ENCODE results near the gene INSC. TPM values are rescaled to one million over a fixed set of nuclear protein-coding genes. Genes with fewer than 3 reads are reported as not detected.

The INSC gene
- total and polyA plus RNA-seq, 9 of the 15 experiments (the other 6 are each of a cell fraction or from before 2014, with no cell fraction given) = not detected

DNA sequence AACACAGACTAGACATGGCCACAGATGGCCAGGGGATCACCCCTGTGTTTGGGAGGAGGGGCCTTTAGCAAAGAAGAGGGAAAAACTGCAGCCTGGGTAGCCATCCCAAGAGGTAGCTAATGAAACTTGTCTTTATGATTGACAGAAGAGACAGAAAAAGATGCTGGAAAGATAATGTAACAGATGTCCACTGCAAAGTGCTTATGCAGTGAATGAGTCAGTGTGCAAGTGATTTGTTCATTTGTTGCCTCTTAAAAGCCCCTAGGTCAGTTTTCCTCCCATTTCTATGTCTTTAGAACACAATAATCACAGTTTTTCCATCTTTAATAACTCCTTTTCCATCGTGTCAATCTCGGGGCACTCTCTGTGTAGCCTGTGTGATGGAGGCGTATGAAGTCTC lies 57.2 kb downstream of the INSC start:
- no peaks in the 10 kb centered on the region for H3K9me3 ChIP-seq (replicated peaks; ENCODE audit: control insufficient read depth, insufficient read depth, low read depth, low read length)
- no peaks in the 10 kb centered on the region; a peak in 1 of 5 replicates for H3K4me1 ChIP-seq (replicated peaks in 1 of 2; ENCODE audit: control insufficient read depth in 2 of 2, insufficient read depth in 2 of 2, low read length in 2 of 2)
- no peaks in the 10 kb centered on the region for H3K79me2 ChIP-seq (ENCODE audit: control insufficient read depth, insufficient read depth, low read length)
- H3K36me3 ChIP-seq (ENCODE audit: control insufficient read depth, insufficient read depth, low read length) = no peaks in the 10 kb centered on the region
- TF ChIP-seq HNRNPL (IDR thresholded peaks at IDR 0.05; ENCODE audit: low read depth, low read length) = no peak
- TF ChIP-seq, protein P1, sequence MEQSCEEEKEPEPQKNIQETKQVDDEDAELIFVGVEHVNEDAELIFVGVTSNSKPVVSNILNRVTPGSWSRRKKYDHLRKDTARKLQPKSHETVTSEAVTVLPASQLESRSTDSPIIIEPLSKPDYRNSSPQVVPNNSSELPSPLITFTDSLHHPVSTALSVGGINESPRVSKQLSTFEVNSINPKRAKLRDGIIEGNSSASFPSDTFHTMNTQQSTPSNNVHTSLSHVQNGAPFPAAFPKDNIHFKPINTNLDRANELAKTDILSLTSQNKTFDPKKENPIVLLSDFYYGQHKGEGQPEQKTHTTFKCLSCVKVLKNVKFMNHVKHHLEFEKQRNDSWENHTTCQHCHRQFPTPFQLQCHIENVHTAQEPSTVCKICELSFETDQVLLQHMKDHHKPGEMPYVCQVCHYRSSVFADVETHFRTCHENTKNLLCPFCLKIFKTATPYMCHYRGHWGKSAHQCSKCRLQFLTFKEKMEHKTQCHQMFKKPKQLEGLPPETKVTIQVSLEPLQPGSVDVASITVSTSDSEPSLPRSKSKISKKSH (CRISPR knock-in tag; IDR thresholded peaks at IDR 0.05) = no peak
- TF ChIP-seq ZBTB8A (IDR thresholded peaks at IDR 0.05; ENCODE audit: partially characterized antibody) = no peak
- TF ChIP-seq ZSCAN32 (CRISPR knock-in tag; IDR thresholded peaks at IDR 0.05) = no peak
- no peak for TF ChIP-seq HDAC6 (IDR thresholded peaks at IDR 0.05; ENCODE audit: low read depth, low read length)
- TF ChIP-seq, protein P2, sequence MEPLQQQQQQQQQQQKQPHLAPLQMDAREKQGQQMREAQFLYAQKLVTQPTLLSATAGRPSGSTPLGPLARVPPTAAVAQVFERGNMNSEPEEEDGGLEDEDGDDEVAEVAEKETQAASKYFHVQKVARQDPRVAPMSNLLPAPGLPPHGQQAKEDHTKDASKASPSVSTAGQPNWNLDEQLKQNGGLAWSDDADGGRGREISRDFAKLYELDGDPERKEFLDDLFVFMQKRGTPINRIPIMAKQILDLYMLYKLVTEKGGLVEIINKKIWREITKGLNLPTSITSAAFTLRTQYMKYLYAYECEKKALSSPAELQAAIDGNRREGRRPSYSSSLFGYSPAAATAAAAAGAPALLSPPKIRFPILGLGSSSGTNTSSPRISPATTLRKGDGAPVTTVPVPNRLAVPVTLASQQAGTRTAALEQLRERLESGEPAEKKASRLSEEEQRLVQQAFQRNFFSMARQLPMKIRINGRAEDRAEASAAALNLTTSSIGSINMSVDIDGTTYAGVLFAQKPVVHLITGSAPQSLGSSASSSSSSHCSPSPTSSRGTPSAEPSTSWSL (CRISPR knock-in tag; IDR thresholded peaks at IDR 0.05; ENCODE audit: borderline replicate concordance) = no peak
- TF ChIP-seq TAL1 (IDR thresholded peaks at IDR 0.05) = no peak
- no peak for TF ChIP-seq KLF6 (CRISPR knock-in tag; IDR thresholded peaks at IDR 0.05; ENCODE audit: borderline replicate concordance)
- no peak for TF ChIP-seq RAD21 (CRISPR knock-in tag; conservative IDR thresholded peaks at IDR 0.05 in 1 of 2, IDR thresholded peaks at IDR 0.05 in 1 of 2)
- TF ChIP-seq ZFP36 (IDR thresholded peaks at IDR 0.05; ENCODE audit: low read depth, low read length, partially characterized antibody) = no peak
- ChIA-PET POLR2A (no interaction called here), CTCF (ENCODE audit: low intra/inter-chr PET ratio) (no interaction called here)
- H3K27me3 ChIP-seq (ENCODE audit: control insufficient read depth in 2 of 2, insufficient read depth in 2 of 2, low read length in 2 of 2) = peaks cover 0 to 7% of the 10 kb centered on the region in 2 experiments; a peak in 3 of 5 replicates
- no peak overlapping the region for H3K9ac ChIP-seq (ENCODE audit: insufficient read depth in 1 of 2, low read depth in 2 of 2, low read length in 2 of 2)
- H3K4me3 ChIP-seq = no peak overlapping the region
- H3K4me2 ChIP-seq (ENCODE audit: insufficient read depth, low read length) = no peak overlapping the region
- DNase-seq (ENCODE audit: extremely low read depth in 1 of 4, low spot score in 3 of 4) (no peak), ATAC-seq (no peak), FAIRE-seq (no peak)
- intact Hi-C loops (cut with micrococcal nuclease) (no loop called here), in situ Hi-C loops (cut with MboI) (no loop called here)
- no TSS peak for BruUV-seq (replicated peaks)
- no peak overlapping the region for H3K27ac ChIP-seq (ENCODE audit: extremely low read depth, low read depth, low read length)
- H2AFZ ChIP-seq (ENCODE audit: low read depth, low read length) = no peak overlapping the region
- H4K20me1 ChIP-seq (replicated peaks; ENCODE audit: control insufficient read depth, insufficient read depth, low read length) = no peaks in the 10 kb centered on the region
- WGBS (ENCODE audit: insufficient coverage, low coverage, missing lambda C conversion rate) = 0% methylated on average over 3 of the region's 3 CpGs
- H3K9me1 ChIP-seq (ENCODE audit: control insufficient read depth, insufficient read depth, low read length) = no peaks in the 10 kb centered on the region
